Measurements from ENCODE around the gene CHL1. TPM values are rescaled to one million over a fixed set of nuclear protein-coding genes. Genes with fewer than 3 reads are reported as not detected.
"Not testable (repeated sequence)": the region's sequence is repeated elsewhere in the genome, so short reads cannot be mapped to it uniquely, and the experiment has no call there.

CHL1 gene
- total and polyA plus RNA-seq, 2 donors (not counting 1 experiment from before 2014, with no cell fraction given) = 6.2 to 18.0 TPM

DNA sequence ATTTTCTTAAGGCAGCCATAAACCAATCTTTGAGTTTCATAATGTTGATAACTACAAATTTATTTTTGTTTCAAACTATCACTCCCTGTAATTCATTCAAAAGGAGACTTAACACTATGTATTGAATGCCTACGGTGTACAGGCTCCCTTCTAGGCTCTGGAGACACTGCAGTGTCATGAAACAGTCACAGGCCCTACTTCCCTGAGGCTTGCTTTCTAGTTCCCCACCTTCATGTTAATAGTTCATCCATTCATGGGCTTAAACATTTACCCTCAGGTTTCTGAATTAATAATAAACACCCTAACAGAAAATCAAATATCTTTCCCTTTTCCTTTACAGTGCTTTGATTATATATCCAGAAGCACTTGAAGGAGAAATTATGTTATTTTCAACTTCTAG is 168.7 kb downstream of the CHL1 start:
- Mint-ChIP-seq H3K4me1 (peaks cover under 1% of the 10 kb centered on the region), H3K9me3 (ENCODE audit: insufficient read depth) (peaks cover 5% of the 10 kb centered on the region), H3K27me3 (no peaks in the 10 kb centered on the region), H3K4me3 (no peak overlapping the region), H3K27ac (no peak overlapping the region)
- CTCF ChIA-PET = no interaction called here
- no peaks in the 10 kb centered on the region for H3K36me3 ChIP-seq (replicated peaks in 1 of 2; ENCODE audit: control extremely low read depth in 1 of 2, control insufficient read depth in 1 of 2, extremely low read depth in 1 of 2, insufficient read depth in 2 of 2, low read length in 1 of 2)
- no peaks in the 10 kb centered on the region for H3K79me2 ChIP-seq (ENCODE audit: control insufficient read depth, insufficient read depth, low read length)
- H3K9me3 ChIP-seq (ENCODE audit: control extremely low read depth in 1 of 3, control insufficient read depth in 2 of 3, insufficient read depth in 1 of 3, low read length in 2 of 3) = peaks cover 0 to 2% (median 2%) of the 10 kb centered on the region in 3 donors
- TF ChIP-seq CTCF (IDR thresholded peaks at IDR 0.05) (no peak), EZH2 (IDR thresholded peaks at IDR 0.05; ENCODE audit: borderline replicate concordance, insufficient read depth, low read depth, low read length, poor library complexity, severe bottlenecking) (no peak)
- DNase-seq (no peak), ATAC-seq (ENCODE audit: low read depth) (no peak)
- H3K4me3 ChIP-seq (ENCODE audit: control extremely low read depth in 1 of 5, extremely low read depth in 1 of 5, insufficient read depth in 1 of 5, low read depth in 2 of 5, low read length in 4 of 5) = no peak overlapping the region
- no peak overlapping the region for H3K9ac ChIP-seq (ENCODE audit: low read length)
- H3K27me3 ChIP-seq (replicated peaks in 1 of 4; ENCODE audit: control extremely low read depth in 1 of 4, control insufficient read depth in 3 of 4, insufficient read depth in 4 of 4, low read length in 3 of 4) = no peaks in the 10 kb centered on the region
- H4K20me1 ChIP-seq (ENCODE audit: control insufficient read depth, insufficient read depth, low read length, poor library complexity, severe bottlenecking) = no peaks in the 10 kb centered on the region
- POLR2A ChIA-PET = no interaction called here
- no peak overlapping the region for H2AFZ ChIP-seq (ENCODE audit: insufficient read depth, low read depth, low read length, poor library complexity, severe bottlenecking)
- 86% methylated on average over 1 of the region's 1 CpG for WGBS (ENCODE audit: insufficient coverage)
- peaks cover under 1% of the 10 kb centered on the region in 2 donors for H3K4me1 ChIP-seq (ENCODE audit: control insufficient read depth in 2 of 2, insufficient read depth in 2 of 2, low read length in 2 of 2)
- no peak overlapping the region for H3K4me2 ChIP-seq (replicated peaks; ENCODE audit: low read depth, low read length, poor library complexity, severe bottlenecking)
- intact Hi-C loops (cut with micrococcal nuclease) = no loop called here
- H3K27ac ChIP-seq (ENCODE audit: low read length in 2 of 2) = no peak overlapping the region

DNA sequence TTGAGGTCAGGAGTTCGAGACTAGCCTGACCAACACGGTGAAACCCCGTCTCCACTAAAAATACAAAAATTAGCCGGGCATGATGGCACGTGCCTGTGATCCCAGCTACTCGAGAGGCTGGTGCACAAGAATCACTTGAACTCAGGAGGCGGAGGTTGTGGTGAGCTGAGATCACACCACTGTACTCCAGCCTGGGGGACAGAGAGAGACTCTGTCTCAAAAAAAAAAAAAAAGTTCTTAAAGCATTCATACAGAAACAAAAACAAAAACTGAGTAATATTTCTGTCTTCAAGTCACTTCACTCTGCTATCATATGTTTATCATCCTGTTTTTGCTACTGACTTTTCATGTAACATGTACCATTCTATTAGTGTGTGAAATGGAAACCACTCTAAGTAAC is 169.7 kb downstream of the CHL1 start:
- H2AFZ ChIP-seq (ENCODE audit: insufficient read depth, low read depth, low read length, poor library complexity, severe bottlenecking); H3K4me1 ChIP-seq (ENCODE audit: control insufficient read depth in 2 of 2, insufficient read depth in 2 of 2, low read length in 2 of 2); H4K20me1 ChIP-seq (ENCODE audit: control insufficient read depth, insufficient read depth, low read length, poor library complexity, severe bottlenecking); H3K4me3 ChIP-seq (ENCODE audit: control extremely low read depth in 1 of 5, extremely low read depth in 1 of 5, insufficient read depth in 1 of 5, low read depth in 2 of 5, low read length in 4 of 5); H3K27ac ChIP-seq (ENCODE audit: low read length in 2 of 2); H3K9ac ChIP-seq (ENCODE audit: low read length); intact Hi-C loops (cut with micrococcal nuclease); H3K4me1 Mint-ChIP-seq; ATAC-seq (ENCODE audit: low read depth); H3K79me2 ChIP-seq (ENCODE audit: control insufficient read depth, insufficient read depth, low read length); H3K4me2 ChIP-seq (replicated peaks; ENCODE audit: low read depth, low read length, poor library complexity, severe bottlenecking); H3K4me3 Mint-ChIP-seq; H3K9me3 ChIP-seq (ENCODE audit: control extremely low read depth in 1 of 3, control insufficient read depth in 2 of 3, insufficient read depth in 1 of 3, low read length in 2 of 3); H3K27ac Mint-ChIP-seq; H3K36me3 ChIP-seq (replicated peaks in 1 of 2; ENCODE audit: control extremely low read depth in 1 of 2, control insufficient read depth in 1 of 2, extremely low read depth in 1 of 2, insufficient read depth in 2 of 2, low read length in 1 of 2); H3K9me3 Mint-ChIP-seq (ENCODE audit: insufficient read depth); H3K27me3 Mint-ChIP-seq; DNase-seq; H3K27me3 ChIP-seq (replicated peaks in 1 of 4; ENCODE audit: control extremely low read depth in 1 of 4, control insufficient read depth in 3 of 4, insufficient read depth in 4 of 4, low read length in 3 of 4); CTCF ChIA-PET; POLR2A ChIA-PET: not testable (repeated sequence)
- 71% methylated on average over 3 of the region's 7 CpGs for WGBS (ENCODE audit: insufficient coverage)
